ENCODE measurements around the gene FGA. TPM values are rescaled to one million over a fixed set of nuclear protein-coding genes. Genes with fewer than 3 reads are reported as not detected.

Gene FGA
- total RNA-seq, 1 donor, result not detected

DNA sequence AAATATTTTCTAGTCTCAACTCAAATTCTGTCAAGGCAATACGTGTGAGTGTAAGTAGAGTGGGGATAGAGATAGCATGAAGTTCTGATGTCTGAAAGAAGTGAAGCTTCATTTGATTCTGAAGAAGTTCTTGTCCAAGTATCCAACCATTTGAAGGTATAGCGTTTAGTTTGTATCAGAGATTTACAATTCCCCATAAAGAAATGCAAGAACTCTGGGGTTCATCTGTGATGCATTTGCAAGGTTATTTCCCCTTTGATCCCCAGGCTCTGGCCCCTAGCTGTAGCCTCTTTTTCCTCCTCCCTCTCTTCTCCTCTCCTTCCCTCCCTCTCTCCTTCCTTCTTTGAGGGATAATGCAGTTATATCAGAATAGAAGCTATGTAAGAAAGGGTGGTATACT, 7.8 kb downstream of the FGA start:
- Histone ChIP-seq H3K27ac (ENCODE audit: low read depth, low read length) (no peak overlapping the region), H3K4me3 (ENCODE audit: insufficient read depth, low read length) (no peak overlapping the region), H4K20me1 (ENCODE audit: insufficient read depth, low read length) (no peaks in the 10 kb centered on the region), H3K36me3 (ENCODE audit: insufficient read depth, low read length) (no peaks in the 10 kb centered on the region), H3K27me3 (ENCODE audit: insufficient read depth, low read length) (no peaks in the 10 kb centered on the region), H2AFZ (ENCODE audit: low read length) (no peak overlapping the region), H3K9me3 (ENCODE audit: low read depth, low read length) (no peaks in the 10 kb centered on the region), H3K4me2 (ENCODE audit: insufficient read depth, low read length) (no peak overlapping the region), H3K79me2 (ENCODE audit: insufficient read depth, low read length) (no peaks in the 10 kb centered on the region), H3K4me1 (ENCODE audit: insufficient read depth, low read length) (no peaks in the 10 kb centered on the region)
- no peak for TF ChIP-seq CTCF (IDR thresholded peaks at IDR 0.05; ENCODE audit: extremely low read depth, low read depth, low read length)
- DNase-seq (ENCODE audit: insufficient read length, low spot score, missing footprints), result no peak

- no peak for TF ChIP-seq CTCF (IDR thresholded peaks at IDR 0.05; ENCODE audit: extremely low read depth, low read depth, low read length)
- Histone ChIP-seq H2AFZ (ENCODE audit: low read length) (no peak overlapping the region), H3K79me2 (ENCODE audit: insufficient read depth, low read length) (no peaks in the 10 kb centered on the region), H3K27ac (ENCODE audit: low read depth, low read length) (no peak overlapping the region), H3K27me3 (ENCODE audit: insufficient read depth, low read length) (no peaks in the 10 kb centered on the region), H3K36me3 (ENCODE audit: insufficient read depth, low read length) (no peaks in the 10 kb centered on the region), H4K20me1 (ENCODE audit: insufficient read depth, low read length) (no peaks in the 10 kb centered on the region), H3K9me3 (ENCODE audit: low read depth, low read length) (no peaks in the 10 kb centered on the region), H3K4me2 (ENCODE audit: insufficient read depth, low read length) (no peak overlapping the region), H3K4me1 (ENCODE audit: insufficient read depth, low read length) (no peaks in the 10 kb centered on the region), H3K4me3 (ENCODE audit: insufficient read depth, low read length) (no peak overlapping the region)
- DNase-seq (ENCODE audit: insufficient read length, low spot score, missing footprints), result no peak
Measured at GRCh38 chr4:154579927-154580326, 10.6 kb downstream of the FGA start.

- Histone ChIP-seq H3K79me2 (ENCODE audit: insufficient read depth, low read length) (no peaks in the 10 kb centered on the region), H3K27ac (ENCODE audit: low read depth, low read length) (no peak overlapping the region), H3K4me3 (ENCODE audit: insufficient read depth, low read length) (no peak overlapping the region), H4K20me1 (ENCODE audit: insufficient read depth, low read length) (no peaks in the 10 kb centered on the region), H3K9me3 (ENCODE audit: low read depth, low read length) (no peaks in the 10 kb centered on the region), H3K4me2 (ENCODE audit: insufficient read depth, low read length) (no peak overlapping the region), H3K27me3 (ENCODE audit: insufficient read depth, low read length) (no peaks in the 10 kb centered on the region), H3K4me1 (ENCODE audit: insufficient read depth, low read length) (no peaks in the 10 kb centered on the region), H3K36me3 (ENCODE audit: insufficient read depth, low read length) (no peaks in the 10 kb centered on the region), H2AFZ (ENCODE audit: low read length) (no peak overlapping the region)
- TF ChIP-seq CTCF (IDR thresholded peaks at IDR 0.05; ENCODE audit: extremely low read depth, low read depth, low read length), result no peak
- DNase-seq (ENCODE audit: insufficient read length, low spot score, missing footprints), result no peak
Measured at GRCh38 chr4:154578919-154579318, 11.6 kb downstream of the FGA start.

GRCh38 chr4:154577324-154577723, 13.2 kb downstream of the FGA start:
- Histone ChIP-seq H2AFZ (ENCODE audit: low read length) (no peak overlapping the region), H3K4me3 (ENCODE audit: insufficient read depth, low read length) (no peak overlapping the region), H3K36me3 (ENCODE audit: insufficient read depth, low read length) (no peaks in the 10 kb centered on the region), H3K27me3 (ENCODE audit: insufficient read depth, low read length) (no peaks in the 10 kb centered on the region), H3K4me1 (ENCODE audit: insufficient read depth, low read length) (no peaks in the 10 kb centered on the region), H3K4me2 (ENCODE audit: insufficient read depth, low read length) (no peak overlapping the region), H3K9me3 (ENCODE audit: low read depth, low read length) (no peaks in the 10 kb centered on the region), H3K27ac (ENCODE audit: low read depth, low read length) (no peak overlapping the region), H3K79me2 (ENCODE audit: insufficient read depth, low read length) (no peaks in the 10 kb centered on the region), H4K20me1 (ENCODE audit: insufficient read depth, low read length) (no peaks in the 10 kb centered on the region)
- DNase-seq (ENCODE audit: insufficient read length, low spot score, missing footprints), result no peak
- TF ChIP-seq CTCF (IDR thresholded peaks at IDR 0.05; ENCODE audit: extremely low read depth, low read depth, low read length), result no peak
